ENCODE results near the gene PDE11A. TPM values are rescaled to one million over a fixed set of nuclear protein-coding genes. Genes with fewer than 3 reads are reported as not detected.

PDE11A gene
- total and polyA plus RNA-seq, 2 of the 8 experiments (the other 6 are each of a cell fraction or from before 2014, with no cell fraction given), result 0.19 to 0.23 TPM

DNA sequence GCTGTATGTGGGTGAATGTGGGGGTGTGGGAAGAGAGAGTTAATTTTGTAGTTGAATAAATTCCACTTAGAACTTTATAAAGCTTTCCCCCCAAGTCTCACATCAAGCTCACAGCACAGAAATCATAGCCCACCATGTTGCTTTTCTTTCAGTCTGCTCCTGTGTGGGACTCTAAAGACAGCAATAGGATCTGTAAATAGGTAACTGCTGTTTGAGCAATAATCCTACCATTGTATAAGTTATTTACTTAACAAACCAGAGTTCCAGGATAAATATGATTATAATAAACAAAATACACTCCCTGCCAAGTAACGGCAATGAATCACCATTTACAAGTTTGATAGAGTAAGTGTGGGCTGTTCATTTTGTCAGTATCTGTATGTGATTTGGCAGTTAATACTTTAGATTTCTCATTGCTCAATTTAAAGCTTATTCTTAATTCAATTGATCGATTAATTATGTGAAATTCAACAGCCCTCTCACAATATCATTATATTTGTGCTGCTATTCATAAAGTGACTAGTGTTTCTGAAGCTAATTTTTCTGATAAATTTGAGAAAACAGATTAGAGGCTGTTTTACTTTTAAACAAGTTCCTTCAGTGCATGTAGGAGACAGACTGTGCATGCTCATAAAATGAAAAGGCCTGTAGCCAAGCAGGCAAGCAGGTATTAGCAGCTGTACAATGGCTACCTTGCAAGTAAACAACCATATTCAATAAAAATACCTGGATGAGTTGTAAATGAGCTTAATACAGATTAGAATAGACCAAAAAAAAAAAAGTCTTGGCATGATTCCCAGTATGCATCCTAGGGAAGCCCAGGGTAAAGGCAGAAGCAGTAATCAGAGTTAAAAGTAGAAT is 142.7 kb downstream of the PDE11A start (continued):
- TF ChIP-seq RBBP5 (IDR thresholded peaks at IDR 0.05; ENCODE audit: borderline replicate concordance, low read depth, low read length) (no peak), SIRT6 (IDR thresholded peaks at IDR 0.05; ENCODE audit: low read length) (no peak), RFX5 (IDR thresholded peaks at IDR 0.05; ENCODE audit: borderline replicate concordance, low read depth, low read length) (no peak)

Measured in H1 (cell line).